Left renal pelvis (tissue), 4 donors: ENCODE data around the gene ERFL. TPM values are rescaled to one million over a fixed set of nuclear protein-coding genes. Genes with fewer than 3 reads are reported as not detected.
"Not testable (repeated sequence)": the region's sequence is repeated elsewhere in the genome, so short reads cannot be mapped to it uniquely, and the experiment has no call there.

ENCODE experiments used
- DNase-seq, 4 donors: peaks; one replicate each; pipeline ENCODE4 v3.0.0-alpha.2; 2013; ENCODE audit warnings: low read depth in 4 of 4, low spot score in 3 of 4
- polyA plus RNA-seq, 4 donors: library from polyadenylated mRNA; unstranded; fragments of 120-200 nt; gene quantifications; one replicate each; pipeline ENCODE4 v1.2.1, GENCODE V29; 2013; ENCODE audit not compliant: insufficient read length in 4 of 4

The ERFL gene
- polyA plus RNA-seq, 4 donors: 0.14 to 0.27 (median 0.16) TPM; not detected in 1

- no peak for DNase-seq
These were observed 17.0 kb upstream of the ERFL start for GRCh38 chr19:41945135-41945766.

- no peak for DNase-seq
These were observed 16.1 kb upstream of the ERFL start for GRCh38 chr19:41944336-41944735.

- DNase-seq: no peak
These were observed 13.4 kb upstream of the ERFL start for GRCh38 chr19:41941410-41942202.

- no peak for DNase-seq
These were observed 12.6 kb upstream of the ERFL start for GRCh38 chr19:41940731-41941409.

GRCh38 chr19:41939861-41940730 is 11.8 kb upstream of the ERFL start:
- DNase-seq: peak in 1 of 4 donors; percentile 45

- DNase-seq: not testable (repeated sequence)
These were observed 11.0 kb upstream of the ERFL start for GRCh38 chr19:41939209-41939608.

- DNase-seq: no peak
These were observed 9.5 kb upstream of the ERFL start for GRCh38 chr19:41937525-41938468.

GRCh38 chr19:41936961-41937360 is 8.7 kb upstream of the ERFL start:
- DNase-seq: no peak

GRCh38 chr19:41936416-41936850 is 8.2 kb upstream of the ERFL start:
- no peak for DNase-seq

GRCh38 chr19:41935760-41936415 is 7.6 kb upstream of the ERFL start:
- DNase-seq: no peak

- DNase-seq: no peak
These were observed 6.7 kb upstream of the ERFL start for GRCh38 chr19:41934849-41935374.

- DNase-seq: no peak
These were observed 5.6 kb upstream of the ERFL start for GRCh38 chr19:41933693-41934426.

- no peak for DNase-seq
These were observed 4.6 kb upstream of the ERFL start for GRCh38 chr19:41932720-41933332.

GRCh38 chr19:41932259-41932719 is 4.0 kb upstream of the ERFL start:
- DNase-seq: no peak

GRCh38 chr19:41930926-41931592 is 2.8 kb upstream of the ERFL start:
- no peak for DNase-seq

- DNase-seq: no peak
These were observed 2.1 kb upstream of the ERFL start for GRCh38 chr19:41930322-41930722.

GRCh38 chr19:41929536-41930071 is 1.4 kb upstream of the ERFL start:
- no peak for DNase-seq
